Liver (tissue), 3 donors: Measurements from ENCODE around the gene TNFAIP6.
"Not testable (repeated sequence)": the region's sequence is repeated elsewhere in the genome, so short reads cannot be mapped to it uniquely, and the experiment has no call there.

ENCODE experiments used
- RAD21 ChIP-seq, 2 donors: IDR thresholded peaks; 2 replicates each; pipeline ENCODE4 v1.6.1; 2016; ENCODE audit warnings: antibody characterized with exemption in 2 of 2, mild to moderate bottlenecking in 2 of 2
- TF ChIP-seq, protein P1 (sequence below): fragments of 150-350 bp; IDR thresholded peaks from 2 replicates; pipeline ENCODE4 v1.5.1; 2017; ENCODE audit warnings: improper control_type of control experiment, low read depth, low read length; ENCODE audit not compliant: missing input control
- TF ChIP-seq, protein P2 (sequence below): IDR thresholded peaks from 2 replicates; pipeline ENCODE4 v1.6.1; 2016; ENCODE audit warnings: antibody characterized with exemption
- TF ChIP-seq, protein P3 (sequence below): IDR thresholded peaks from 2 replicates; pipeline ENCODE4 v1.6.1; 2016; ENCODE audit warnings: antibody characterized with exemption, mild to moderate bottlenecking
- donor health status: healthy.
- donor health status: healthy.

DNA sequence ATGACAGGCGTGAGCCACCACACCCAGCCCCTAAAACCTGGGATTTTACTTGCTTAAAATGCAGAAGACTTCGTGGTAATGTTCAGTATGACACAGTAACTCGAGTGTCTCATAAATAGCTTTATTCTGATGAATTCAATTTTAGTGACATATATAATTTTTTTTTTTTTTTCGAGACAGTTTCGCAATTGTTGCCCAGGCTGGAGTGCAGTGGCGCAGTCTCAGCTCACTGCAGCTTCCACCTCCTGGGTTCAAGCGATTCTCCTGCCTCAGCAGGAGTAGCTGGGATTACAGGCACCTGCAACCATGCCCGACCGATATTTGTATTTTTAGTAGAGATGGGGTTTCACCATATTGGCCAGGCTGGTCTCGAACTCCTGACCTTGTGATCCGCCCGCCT, 64.3 kb downstream of the TNFAIP6 start:
- TF ChIP-seq, protein P1, sequence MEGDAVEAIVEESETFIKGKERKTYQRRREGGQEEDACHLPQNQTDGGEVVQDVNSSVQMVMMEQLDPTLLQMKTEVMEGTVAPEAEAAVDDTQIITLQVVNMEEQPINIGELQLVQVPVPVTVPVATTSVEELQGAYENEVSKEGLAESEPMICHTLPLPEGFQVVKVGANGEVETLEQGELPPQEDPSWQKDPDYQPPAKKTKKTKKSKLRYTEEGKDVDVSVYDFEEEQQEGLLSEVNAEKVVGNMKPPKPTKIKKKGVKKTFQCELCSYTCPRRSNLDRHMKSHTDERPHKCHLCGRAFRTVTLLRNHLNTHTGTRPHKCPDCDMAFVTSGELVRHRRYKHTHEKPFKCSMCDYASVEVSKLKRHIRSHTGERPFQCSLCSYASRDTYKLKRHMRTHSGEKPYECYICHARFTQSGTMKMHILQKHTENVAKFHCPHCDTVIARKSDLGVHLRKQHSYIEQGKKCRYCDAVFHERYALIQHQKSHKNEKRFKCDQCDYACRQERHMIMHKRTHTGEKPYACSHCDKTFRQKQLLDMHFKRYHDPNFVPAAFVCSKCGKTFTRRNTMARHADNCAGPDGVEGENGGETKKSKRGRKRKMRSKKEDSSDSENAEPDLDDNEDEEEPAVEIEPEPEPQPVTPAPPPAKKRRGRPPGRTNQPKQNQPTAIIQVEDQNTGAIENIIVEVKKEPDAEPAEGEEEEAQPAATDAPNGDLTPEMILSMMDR = not testable (repeated sequence)
- TF ChIP-seq, protein P2, sequence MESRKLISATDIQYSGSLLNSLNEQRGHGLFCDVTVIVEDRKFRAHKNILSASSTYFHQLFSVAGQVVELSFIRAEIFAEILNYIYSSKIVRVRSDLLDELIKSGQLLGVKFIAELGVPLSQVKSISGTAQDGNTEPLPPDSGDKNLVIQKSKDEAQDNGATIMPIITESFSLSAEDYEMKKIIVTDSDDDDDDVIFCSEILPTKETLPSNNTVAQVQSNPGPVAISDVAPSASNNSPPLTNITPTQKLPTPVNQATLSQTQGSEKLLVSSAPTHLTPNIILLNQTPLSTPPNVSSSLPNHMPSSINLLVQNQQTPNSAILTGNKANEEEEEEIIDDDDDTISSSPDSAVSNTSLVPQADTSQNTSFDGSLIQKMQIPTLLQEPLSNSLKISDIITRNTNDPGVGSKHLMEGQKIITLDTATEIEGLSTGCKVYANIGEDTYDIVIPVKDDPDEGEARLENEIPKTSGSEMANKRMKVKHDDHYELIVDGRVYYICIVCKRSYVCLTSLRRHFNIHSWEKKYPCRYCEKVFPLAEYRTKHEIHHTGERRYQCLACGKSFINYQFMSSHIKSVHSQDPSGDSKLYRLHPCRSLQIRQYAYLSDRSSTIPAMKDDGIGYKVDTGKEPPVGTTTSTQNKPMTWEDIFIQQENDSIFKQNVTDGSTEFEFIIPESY = not testable (repeated sequence)
- TF ChIP-seq, protein P3, sequence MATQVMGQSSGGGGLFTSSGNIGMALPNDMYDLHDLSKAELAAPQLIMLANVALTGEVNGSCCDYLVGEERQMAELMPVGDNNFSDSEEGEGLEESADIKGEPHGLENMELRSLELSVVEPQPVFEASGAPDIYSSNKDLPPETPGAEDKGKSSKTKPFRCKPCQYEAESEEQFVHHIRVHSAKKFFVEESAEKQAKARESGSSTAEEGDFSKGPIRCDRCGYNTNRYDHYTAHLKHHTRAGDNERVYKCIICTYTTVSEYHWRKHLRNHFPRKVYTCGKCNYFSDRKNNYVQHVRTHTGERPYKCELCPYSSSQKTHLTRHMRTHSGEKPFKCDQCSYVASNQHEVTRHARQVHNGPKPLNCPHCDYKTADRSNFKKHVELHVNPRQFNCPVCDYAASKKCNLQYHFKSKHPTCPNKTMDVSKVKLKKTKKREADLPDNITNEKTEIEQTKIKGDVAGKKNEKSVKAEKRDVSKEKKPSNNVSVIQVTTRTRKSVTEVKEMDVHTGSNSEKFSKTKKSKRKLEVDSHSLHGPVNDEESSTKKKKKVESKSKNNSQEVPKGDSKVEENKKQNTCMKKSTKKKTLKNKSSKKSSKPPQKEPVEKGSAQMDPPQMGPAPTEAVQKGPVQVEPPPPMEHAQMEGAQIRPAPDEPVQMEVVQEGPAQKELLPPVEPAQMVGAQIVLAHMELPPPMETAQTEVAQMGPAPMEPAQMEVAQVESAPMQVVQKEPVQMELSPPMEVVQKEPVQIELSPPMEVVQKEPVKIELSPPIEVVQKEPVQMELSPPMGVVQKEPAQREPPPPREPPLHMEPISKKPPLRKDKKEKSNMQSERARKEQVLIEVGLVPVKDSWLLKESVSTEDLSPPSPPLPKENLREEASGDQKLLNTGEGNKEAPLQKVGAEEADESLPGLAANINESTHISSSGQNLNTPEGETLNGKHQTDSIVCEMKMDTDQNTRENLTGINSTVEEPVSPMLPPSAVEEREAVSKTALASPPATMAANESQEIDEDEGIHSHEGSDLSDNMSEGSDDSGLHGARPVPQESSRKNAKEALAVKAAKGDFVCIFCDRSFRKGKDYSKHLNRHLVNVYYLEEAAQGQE = not testable (repeated sequence)
- not testable (repeated sequence) for TF ChIP-seq RAD21 (IDR thresholded peaks at IDR 0.05)
